Upper lobe of left lung (tissue), 4 donors: ENCODE data around the gene BPIFB4.

Experiments used
- POLR2A ChIP-seq, 4 donors: fragments of 450-650 bp; IDR thresholded peaks; one replicate each; pipeline ENCODE4 v1.5.1; 2016 to 2017; ENCODE audit warnings: antibody characterized with exemption in 4 of 4, mild to moderate bottlenecking in 2 of 4
- TF ChIP-seq, protein P1 (sequence below), 6 experiments: fragments of 450-650 bp in 4 of 6; fragments of 200-600 bp in 2 of 6; sonication (generic) in 2 of 6; IDR thresholded peaks; one replicate each; pipeline ENCODE4 v1.5.1; 2016 to 2019; ENCODE audit warnings: antibody characterized with exemption in 6 of 6

DNA sequence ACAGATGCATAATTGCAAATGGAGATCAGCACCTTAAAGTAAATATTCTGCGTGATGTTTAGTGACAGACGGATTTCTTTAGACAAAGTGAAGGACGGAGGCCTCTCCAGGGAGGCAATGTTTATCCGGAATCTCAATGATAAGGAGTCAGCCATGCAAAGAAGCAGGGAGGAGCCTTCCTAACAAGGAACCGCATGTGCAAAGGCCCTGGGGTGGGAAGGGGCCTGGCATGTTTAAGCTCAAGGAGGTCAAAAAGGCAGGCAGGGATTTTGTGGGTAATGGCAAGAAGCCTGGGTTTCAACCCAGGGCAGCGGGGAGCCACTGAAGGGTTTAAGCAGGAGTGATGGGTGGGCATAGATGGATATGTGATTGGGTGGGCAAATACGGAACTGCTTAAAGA lies 25.1 kb upstream of the BPIFB4 start:
- TF ChIP-seq, protein P1, sequence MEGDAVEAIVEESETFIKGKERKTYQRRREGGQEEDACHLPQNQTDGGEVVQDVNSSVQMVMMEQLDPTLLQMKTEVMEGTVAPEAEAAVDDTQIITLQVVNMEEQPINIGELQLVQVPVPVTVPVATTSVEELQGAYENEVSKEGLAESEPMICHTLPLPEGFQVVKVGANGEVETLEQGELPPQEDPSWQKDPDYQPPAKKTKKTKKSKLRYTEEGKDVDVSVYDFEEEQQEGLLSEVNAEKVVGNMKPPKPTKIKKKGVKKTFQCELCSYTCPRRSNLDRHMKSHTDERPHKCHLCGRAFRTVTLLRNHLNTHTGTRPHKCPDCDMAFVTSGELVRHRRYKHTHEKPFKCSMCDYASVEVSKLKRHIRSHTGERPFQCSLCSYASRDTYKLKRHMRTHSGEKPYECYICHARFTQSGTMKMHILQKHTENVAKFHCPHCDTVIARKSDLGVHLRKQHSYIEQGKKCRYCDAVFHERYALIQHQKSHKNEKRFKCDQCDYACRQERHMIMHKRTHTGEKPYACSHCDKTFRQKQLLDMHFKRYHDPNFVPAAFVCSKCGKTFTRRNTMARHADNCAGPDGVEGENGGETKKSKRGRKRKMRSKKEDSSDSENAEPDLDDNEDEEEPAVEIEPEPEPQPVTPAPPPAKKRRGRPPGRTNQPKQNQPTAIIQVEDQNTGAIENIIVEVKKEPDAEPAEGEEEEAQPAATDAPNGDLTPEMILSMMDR (IDR thresholded peaks at IDR 0.05): no peak
- TF ChIP-seq POLR2A (IDR thresholded peaks at IDR 0.05): no peak
